ENCODE data around the gene REXO1.

REXO1 gene

DNA sequence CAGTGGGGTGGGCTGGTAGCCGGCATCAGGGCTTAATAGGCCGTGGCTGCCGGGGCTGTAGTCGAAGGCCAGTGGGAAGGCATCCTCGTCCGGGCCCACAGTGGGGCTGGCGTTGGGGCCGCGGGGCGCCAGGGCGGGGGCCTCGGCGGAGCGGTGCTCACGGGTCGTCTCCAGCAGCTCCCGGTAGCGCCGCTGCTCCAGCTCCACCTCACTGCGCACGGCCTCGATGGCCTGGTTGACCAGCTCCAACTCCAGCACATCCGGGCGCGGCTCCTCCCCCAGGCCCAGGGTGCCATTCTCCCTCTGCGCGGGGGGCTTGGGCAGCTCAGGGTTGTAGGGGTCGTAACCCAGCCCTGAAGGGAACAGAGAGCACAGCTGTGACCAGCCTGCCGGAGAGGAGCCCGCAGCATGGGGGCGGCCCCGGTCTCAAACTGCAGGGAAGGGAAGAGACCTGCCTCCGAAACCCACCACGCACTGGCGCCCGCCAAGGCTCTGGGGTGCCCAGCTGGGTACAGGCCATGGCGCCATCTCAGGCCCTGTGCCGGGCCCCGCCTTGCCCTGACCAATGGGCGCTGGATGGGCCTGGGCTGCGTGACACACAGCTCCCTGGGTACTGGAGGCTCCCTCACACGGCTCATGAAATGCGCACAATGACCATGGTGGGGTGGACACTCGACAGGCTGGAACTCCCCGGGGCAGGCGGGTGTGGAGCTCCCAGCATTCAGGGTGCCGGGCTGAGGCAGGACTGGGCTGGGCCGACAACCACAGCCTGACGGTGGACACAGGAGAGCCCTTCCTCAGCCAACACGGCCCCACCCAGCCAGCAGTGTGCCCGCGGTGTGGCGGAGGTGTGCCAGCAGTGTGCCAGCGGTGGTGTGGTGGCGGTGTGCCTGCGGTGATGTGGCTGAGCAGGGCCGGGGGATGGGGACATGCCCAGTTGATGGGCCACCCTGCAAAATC lies 19.7 kb downstream of the REXO1 start:
- no peak for DNase-seq (ENCODE audit: low read depth)

DNA sequence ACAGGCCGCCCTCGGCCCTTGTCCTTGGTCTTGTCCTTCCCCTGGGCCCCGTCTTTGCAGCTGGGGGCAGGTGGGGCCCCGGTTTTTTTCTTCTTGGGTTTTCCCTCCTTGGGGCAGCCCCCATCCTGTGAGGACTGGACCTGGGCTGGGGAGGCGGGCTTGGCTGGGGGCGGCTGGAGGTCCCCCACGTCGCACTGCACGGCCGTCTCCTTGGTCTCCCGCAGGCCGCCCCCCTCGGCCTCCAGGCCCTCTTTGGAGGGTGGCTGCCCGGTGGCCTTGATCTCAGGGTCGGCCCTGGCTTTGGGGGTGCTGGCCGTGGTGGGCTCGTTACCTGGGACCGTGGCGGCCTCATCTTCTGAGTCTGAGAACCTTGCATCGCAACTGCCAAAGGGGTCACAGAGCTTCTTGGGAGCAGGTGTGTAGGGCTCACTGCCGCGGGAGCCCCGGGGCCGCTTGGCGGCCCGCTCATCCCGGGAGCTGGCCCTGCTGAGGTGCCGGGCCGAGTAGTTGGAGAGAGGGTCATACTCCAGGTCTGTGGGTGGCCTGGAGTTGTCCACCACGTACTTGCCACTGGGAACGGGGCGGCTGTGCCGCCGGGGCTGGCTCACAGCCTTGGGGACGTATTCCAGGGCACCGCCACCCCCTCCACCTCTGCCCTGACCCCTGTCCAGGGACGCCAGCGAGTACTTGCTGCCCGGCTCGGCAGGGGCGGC lies 20.6 kb downstream of the REXO1 start:
- DNase-seq (ENCODE audit: low read depth): no peak

DNA sequence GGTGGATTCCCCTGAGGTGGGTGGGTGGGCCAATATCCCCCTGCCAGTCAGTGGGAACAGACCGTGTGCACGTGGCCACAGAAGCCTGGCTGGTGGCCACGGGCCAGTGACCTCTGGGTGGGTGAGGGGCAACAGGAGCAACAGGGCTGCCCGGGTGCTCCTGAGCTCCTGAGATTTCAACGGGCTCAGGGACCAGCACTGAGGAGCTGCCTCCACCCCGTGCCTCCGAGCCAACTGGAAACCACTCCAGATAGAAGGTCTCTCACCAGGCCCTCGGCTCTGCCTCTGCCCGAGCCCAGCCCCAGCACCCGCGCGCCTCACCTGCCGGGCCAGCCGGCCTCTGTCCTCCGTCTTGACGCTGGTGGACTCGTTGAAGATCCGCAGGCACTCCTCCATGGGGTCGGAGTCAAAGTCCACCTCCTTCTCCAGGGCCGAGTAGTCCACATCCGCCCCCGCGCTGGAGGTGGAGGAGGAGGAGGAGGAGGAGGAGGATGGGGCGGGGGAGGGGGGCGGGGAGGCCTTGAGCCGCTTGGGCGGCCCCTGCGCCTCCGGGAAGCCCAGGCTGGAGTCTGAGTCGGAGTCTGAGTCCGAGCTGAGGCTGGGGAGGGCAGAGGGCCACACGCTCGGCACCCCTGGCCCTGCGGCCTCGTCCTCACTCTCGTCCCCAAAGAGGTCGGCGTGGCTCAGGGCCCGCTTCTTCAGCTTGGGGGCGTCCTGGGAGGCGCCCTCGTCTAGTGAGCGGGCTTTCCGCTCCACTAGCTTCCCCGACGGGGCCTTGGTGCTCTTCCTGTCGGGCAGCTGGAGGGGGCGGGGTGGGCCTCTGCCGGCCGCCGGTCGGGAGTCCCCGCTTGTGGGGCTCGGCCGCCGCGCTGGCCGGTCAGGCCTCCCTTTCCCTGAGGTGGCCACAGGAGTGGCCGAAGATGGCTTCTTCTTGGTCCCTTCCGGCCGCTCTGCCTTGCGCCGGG lies 21.4 kb downstream of the REXO1 start:
- DNase-seq (ENCODE audit: low read depth): no peak

GRCh38 chr19:1825909-1826556 lies 22.2 kb downstream of the REXO1 start:
- peak; percentile 48 for DNase-seq (ENCODE audit: low read depth)

GRCh38 chr19:1824252-1824622 lies 24.0 kb downstream of the REXO1 start:
- no peak for DNase-seq (ENCODE audit: low read depth)

- DNase-seq (ENCODE audit: low read depth): no peak
Measured at GRCh38 chr19:1823539-1824251, 24.6 kb downstream of the REXO1 start.

DNA sequence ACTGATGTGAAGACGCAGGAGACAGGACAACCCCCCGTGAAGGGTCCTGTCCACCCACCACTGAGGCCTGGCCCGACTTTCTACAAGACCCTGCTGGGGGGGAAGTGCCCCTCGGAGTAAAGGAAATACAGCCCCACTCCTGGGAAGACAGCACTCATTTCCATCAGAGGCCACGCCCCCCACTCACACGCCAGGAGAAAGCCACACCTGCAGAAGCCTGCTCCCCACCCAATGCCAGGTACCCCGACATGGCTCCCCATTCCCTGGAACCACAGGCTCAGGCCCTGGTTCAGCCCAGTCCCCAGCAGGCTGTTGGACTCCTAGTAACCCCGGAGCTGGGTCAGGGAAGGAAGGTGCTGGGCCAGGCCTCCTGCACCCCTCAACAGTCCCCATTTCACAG lies 25.3 kb downstream of the REXO1 start:
- no peak for DNase-seq (ENCODE audit: low read depth)

- no peak for DNase-seq (ENCODE audit: low read depth)
Measured at GRCh38 chr19:1822210-1822609, 26.1 kb downstream of the REXO1 start.

DNA sequence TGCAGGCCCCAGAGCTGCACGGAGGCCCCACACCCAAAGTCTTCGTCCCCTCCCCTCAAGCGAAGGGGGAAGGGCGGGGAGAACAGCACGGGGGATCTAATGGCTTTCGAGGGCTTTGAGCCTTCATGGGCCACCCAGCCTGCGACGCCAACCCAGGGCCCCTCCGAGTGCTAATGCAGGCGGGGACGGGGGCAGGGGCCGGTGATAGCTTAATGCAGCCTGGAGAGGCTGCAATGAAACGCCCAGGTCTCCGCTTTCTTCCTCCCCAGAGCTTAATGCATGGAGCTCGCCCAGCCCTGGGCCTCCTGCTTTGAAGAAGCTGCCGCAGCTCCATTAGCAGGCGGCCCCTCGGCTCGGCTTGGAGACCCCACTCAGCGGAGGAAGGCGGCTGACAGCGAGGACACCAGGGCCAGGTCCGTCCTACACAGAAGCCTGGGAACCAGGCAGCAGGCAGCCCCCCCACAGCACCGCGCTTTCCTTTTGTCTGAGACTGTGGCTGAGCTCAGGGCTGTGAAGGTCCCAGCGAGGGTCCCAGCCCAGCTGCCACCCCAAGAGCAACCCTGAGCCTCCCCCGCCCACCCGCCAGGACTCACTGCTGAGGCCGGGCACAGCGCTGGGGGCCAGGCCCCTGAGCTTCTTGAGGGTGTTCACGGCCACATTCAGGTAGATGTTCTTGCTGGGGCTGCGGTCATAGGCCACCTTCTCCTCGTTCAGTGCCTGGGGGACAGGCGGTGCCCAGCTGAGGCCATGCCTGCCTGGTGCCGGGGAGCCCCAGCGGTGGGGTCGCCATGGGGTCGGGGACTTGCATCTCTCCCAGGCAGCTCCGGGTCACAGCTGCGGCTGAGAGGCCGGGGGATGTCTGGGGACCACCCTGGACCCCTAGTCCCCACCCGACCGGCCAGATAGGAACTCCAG lies 28.7 kb downstream of the REXO1 start:
- no peak for DNase-seq (ENCODE audit: low read depth)

DNA sequence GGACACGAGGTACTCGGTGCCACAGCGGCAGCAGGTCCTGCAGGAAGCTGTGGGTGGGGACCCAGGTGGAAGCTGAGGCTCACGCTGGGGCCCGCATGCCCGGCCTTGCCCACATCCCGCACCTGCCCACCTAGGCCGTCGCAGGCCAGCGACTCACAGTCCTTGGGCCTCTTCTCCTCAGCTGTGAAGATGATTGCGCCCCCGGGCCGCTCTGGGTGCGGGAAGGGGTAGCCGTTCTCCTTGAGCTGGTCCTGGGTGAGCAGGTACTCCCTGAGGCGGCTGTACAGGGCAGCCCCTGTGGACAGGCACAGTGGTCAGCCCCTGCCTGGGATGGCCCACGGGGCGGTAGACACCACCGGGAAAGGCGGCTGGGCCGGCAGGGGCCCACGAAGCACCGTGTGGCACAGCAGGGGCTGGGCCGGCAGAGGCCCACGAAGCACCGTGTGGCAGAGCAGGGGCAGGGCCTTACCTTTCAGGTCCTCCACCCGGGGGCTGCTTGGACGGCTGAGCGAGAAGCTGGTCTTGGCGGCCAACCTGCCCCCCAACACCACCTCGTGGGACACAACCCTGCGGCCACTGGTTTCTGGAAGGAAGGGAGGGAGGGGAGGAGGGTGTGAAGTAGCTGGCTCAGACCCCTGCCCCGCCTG lies 29.6 kb downstream of the REXO1 start:
- DNase-seq (ENCODE audit: low read depth): no peak

- no peak for DNase-seq (ENCODE audit: low read depth)
Measured at GRCh38 chr19:1817553-1818179, 30.6 kb downstream of the REXO1 start.

- no peak for DNase-seq (ENCODE audit: low read depth)
Measured at GRCh38 chr19:1816530-1817298, 31.6 kb downstream of the REXO1 start.

DNA sequence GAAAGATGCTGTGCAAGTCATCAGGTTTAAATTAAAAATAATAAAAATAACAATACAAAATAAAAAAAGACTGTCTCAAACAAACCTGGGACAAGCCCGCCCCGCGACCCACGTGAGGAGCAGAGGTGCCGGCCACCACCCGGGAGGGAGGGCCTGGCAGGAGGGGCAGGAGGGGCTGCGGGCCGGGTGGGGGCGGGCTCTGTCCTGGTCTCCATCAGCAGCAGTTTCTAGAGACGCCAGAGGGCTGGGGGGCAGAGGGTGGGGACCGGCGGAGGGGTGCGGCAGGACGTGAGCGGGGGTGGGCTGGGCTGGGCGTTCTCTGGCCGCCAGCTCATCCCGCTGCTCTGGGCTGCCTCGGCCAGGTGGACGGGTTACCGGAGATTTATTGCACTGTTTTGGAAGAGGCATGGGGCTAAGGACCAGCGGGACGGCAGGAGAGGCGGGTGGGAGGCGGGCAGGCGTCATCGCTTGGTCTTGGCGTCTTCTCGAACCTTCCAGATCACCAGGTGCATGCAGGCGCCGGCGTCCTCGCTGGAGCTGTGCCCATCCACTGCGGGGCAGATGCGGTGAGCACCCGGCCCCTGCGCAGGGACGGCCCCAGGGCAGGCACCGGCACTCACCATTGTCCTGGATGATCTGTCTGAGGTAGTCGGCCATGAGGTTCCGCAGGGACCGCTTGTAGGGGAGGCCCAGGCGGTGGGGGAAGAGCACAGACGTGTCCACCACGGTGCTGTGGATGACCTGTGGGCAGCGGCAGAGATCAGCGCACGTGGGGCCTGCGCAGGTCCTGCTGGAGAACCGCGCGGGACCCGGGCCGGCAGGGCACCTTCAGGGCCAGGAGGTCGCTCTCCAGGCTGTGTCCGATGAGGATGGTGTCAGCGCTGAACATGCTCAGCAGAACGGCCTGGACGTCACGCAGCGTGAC lies 32.4 kb downstream of the REXO1 start:
- DNase-seq (ENCODE audit: low read depth): no peak

DNA sequence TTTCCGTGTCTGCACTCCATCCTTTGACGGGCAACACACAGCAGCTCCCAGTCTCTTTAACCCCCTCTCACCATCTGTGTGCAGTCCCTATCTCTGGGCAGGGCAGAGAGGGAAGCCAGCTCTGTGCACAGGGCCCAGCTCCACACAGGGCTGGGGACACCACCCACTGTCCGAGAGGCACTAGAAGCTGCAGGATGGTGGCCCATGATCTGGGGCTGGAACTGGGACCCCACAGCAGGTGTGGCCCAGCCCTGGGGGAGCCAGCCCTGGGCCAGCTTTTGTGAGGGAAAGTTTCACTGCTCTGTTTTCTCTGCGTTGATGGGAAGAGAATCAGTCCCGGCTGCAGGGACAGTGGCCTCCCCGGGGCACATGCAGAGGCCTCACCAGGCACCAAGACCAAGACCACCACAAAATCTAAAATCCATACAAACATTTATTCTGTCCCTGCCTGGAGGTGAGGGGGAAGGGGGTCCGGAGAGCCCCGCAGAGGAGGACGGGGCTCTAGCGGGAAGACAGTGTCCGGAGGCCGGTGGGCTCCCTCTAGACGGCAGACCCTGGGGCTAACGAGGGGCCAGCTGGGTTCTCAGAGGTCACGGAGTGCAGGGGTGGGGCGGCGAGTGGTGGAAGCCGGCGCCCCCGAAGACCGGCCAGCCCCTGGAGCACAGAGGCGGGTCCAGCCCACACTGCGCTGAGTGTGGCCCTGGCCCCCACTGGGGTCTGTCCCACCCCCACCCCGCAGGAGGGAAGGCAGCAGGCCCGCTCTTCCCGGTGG lies 33.3 kb downstream of the REXO1 start:
- no peak for DNase-seq (ENCODE audit: low read depth)

DNA sequence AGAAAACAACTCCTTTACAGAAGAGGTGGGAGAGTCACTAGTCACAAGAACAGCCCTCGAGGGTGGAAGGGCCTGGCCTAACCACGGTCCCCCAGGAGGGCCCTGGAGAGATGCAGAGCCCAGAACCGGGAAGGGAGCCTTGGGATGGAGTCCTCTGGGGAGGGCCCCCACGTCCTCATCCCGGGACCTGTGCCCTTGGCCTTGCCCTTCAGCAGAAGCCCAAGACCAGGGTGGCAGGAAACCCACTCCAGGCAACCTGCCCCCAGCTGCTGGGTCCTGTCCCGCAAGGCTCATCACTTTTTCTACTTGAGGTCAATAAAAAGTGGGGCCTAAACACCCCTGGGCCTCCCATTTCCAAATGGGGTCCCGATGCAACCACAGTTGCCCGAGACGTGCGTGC lies 33.9 kb downstream of the REXO1 start:
- DNase-seq (ENCODE audit: low read depth): no peak

Data from stimulated activated CD8-positive, alpha-beta memory T cell treated with anti-CD3 and anti-CD28 coated beads, Interleukin-12 subunit alpha, Interleukin-12 subunit beta, amount 100 ng/mL, for 4 hours (primary cell).